ENCODE measurements around the gene DSC2.

DNA sequence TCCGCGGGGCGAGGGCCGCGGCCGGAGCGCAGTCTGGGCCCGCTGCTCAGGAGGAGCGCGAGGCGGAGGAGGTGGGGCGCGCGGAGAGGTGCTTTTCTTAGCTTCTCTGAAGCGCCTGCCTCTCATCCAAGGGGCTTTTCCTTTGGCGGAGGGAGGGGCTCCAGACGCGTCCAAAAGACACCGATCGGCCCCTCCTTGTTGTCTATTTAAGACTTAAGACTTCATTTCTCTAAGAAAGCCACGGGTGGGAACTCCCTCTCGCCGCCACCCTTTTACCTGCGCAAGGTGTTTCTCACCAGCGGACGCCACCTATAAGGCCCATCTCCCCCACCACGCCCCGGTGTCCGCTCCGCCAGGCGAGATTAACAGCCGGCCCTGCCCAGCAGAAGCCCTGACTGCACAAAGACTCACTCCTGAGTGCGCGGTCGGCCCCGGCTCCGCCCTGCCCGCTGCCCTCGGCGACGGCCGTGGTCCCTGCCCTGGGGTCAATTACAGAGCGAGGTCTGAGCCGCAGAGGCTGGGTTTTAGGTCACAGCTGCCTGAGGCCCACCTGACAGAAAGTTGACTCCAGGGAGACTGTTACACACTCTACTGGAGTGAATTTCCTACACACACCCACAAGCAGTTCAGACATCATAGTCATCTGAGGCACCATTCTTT, at the start of gene DSC2:
- TF ChIP-seq POLR2A (IDR thresholded peaks at IDR 0.05; ENCODE audit: low read depth, low read length): no peak
- no peak for TF ChIP-seq POLR2AphosphoS5 (IDR thresholded peaks at IDR 0.05; ENCODE audit: low read depth, low read length)
